Keratinocyte (primary cell): Measurements from ENCODE around the gene EFHB.

Experiments
- CTCF ChIP-seq, 3 experiments: IDR thresholded peaks in 1 of 3; conservative IDR thresholded peaks in 1 of 3; optimal IDR thresholded peaks in 1 of 3; 2 replicates in 2 of 3; 3 replicates in 1 of 3; pipeline versions ENCODE3 to v1.5.1; 2011; ENCODE audit warnings: low read length in 3 of 3, mild to moderate bottlenecking in 3 of 3, moderate library complexity in 2 of 3, control low read depth in 1 of 3, inconsistent platforms in 1 of 3; ENCODE audit not compliant: insufficient read depth in 2 of 3; ENCODE audit errors: extremely low read depth in 1 of 3
- EZH2 ChIP-seq: IDR thresholded peaks from one replicate; pipeline ENCODE4 v1.6.1; 2012; ENCODE audit warnings: inconsistent platforms, mild to moderate bottlenecking, low read length, moderate library complexity

- TF ChIP-seq EZH2: no peak
- no peak for TF ChIP-seq CTCF (optimal IDR thresholded peaks at IDR 0.05 in 1 of 3, IDR thresholded peaks at IDR 0.05 in 1 of 3, conservative IDR thresholded peaks at IDR 0.05 in 1 of 3; ENCODE audit: extremely low read depth in 1 of 3, insufficient read depth in 2 of 3, low read length in 3 of 3)
Observed at GRCh38 chr3:19960696-19961095, 26.7 kb upstream of the EFHB start.
